HL-60/S4 (cell line): ENCODE measurements around the gene DNASE1L3.

Experiments used
- in situ Hi-C: fragments of 300-500 bp; cut with MboI; formaldehyde crosslinking; loops from 2 replicates; pipeline ENCODE4 v1.14.3; 2022; ENCODE audit warnings: low sequenced_read_pairs

The DNASE1L3 gene

GRCh38 chr3:58143417-58144055 is 67.2 kb downstream of the DNASE1L3 start:
- in situ Hi-C loops, result no loop called here
